Measurements from ENCODE around the gene AFF3.

DNA sequence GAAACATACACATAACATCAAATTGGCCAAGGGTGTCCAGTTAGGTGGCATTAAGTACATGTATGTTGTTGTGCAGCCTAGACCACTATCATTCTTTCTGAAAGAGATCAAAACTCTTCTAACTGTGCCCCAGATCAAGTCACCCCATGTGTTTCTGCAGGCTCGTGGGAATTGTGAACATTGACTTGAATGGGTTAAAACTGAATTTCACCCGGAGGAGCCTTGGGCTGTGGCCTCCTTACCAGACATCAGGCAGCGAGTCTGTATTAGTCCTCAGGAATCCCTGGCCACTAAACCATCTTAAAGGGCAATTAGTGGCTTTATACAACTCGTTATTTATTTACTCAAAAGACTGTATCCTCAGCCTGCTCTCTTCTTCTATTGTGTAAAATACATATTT lies 503.6 kb downstream of the AFF3 start:
- TF ChIP-seq EP300 (IDR thresholded peaks at IDR 0.05; ENCODE audit: borderline replicate concordance in 1 of 2, low read depth in 2 of 2, low read length in 2 of 2) (no peak), SP1 (IDR thresholded peaks at IDR 0.05; ENCODE audit: low read depth, low read length) (no peak), RAD21 (IDR thresholded peaks at IDR 0.05 in 1 of 2, conservative IDR thresholded peaks at IDR 0.05 in 1 of 2; ENCODE audit: low read depth in 2 of 2, low read length in 2 of 2) (no peak), TCF12 (IDR thresholded peaks at IDR 0.05; ENCODE audit: low read depth, low read length) (no peak)
